ENCODE measurements around the gene TRABD.

DNA sequence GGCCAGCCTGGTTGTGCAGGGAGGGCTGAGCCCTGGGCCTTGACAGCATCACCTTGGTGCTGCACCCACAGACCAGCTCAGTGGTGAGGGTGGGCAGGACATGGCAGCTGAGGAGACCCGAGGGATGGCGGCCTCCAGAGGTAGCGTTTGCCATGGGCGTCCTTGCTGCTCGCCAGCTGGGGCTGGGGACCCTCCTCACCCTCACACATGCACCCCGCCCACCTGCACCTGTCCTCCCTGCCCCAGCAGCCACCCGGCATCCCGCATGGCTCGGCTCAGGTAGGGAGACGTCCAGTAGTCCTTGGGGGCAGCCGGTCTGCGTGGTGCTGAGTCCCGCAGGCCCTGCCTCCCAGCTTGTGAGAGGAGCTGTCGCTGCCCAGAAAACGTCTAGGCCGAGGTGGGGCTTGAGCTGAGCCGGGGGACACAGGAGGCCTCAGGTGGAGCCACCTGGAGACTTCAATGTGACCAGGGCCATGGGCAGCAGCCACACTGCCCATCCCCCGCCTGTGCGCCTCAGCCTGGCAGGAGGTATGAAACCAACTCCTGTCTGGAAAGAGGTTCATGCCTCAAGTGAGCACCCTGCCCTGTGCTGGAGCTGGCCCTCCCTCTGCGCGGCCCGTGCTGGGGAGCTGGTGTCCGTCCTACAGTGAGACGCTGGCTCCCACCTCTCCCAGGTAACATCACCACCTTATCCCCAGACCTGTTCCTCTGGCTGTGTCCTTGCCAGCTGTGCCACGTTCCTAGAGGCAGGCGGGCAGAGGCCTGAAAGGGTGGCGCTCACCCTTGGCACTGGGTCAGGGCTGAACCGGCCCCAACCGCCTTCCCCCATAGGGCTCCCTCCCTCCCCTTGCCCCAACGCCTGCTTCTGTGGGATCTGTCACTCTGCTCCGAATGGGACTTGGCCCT lies 3.3 kb upstream of the TRABD start:
- TF ChIP-seq CTCF (conservative IDR thresholded peaks at IDR 0.05; ENCODE audit: low read length) (no peak), EZH2phosphoT487 (IDR thresholded peaks at IDR 0.05; ENCODE audit: borderline replicate concordance) (no peak)

Measured in Loucy (cell line).